GM23338 (cell line): Measurements from ENCODE around the gene DMRTB1. TPM values are rescaled to one million over a fixed set of nuclear protein-coding genes. Genes with fewer than 3 reads are reported as not detected.

Source experiments
- ATAC-seq: fragments of 200-7000 bp; cut with Tn5 transposase; 3 replicates; pipeline ENCODE4 v1.9.1; 2020
- DNase-seq: peaks from one replicate; pipeline ENCODE4 v3.0.0-alpha.2; 2015; ENCODE audit warnings: low spot score
- H2AFZ ChIP-seq: fragments of 200-600 bp; sonication (generic); 2 replicates; pipeline ENCODE4 v1.8.0; 2016; ENCODE audit warnings: antibody characterized with exemption, mild to moderate bottlenecking, moderate library complexity
- H3F3A ChIP-seq: fragments of 200-600 bp; sonication (generic); replicated peaks from 2 replicates; pipeline ENCODE4 v1.8.0; 2017; ENCODE audit warnings: antibody characterized with exemption, mixed run types, low read depth
- H3K27ac ChIP-seq: fragments of 200-600 bp; sonication (generic); 2 replicates; pipeline ENCODE4 v1.6.1; 2016; ENCODE audit warnings: low read depth
- H3K27me3 ChIP-seq: fragments of 200-600 bp; sonication (generic); 2 replicates; pipeline ENCODE4 v1.8.0; 2016; ENCODE audit warnings: mild to moderate bottlenecking, mixed run types, moderate library complexity; ENCODE audit not compliant: insufficient read depth
- H3K36me3 ChIP-seq: fragments of 200-600 bp; sonication (generic); 2 replicates; pipeline ENCODE4 v1.8.0; 2016; ENCODE audit warnings: mild to moderate bottlenecking; ENCODE audit not compliant: insufficient read depth
- H3K4me1 ChIP-seq: fragments of 200-600 bp; sonication (generic); 2 replicates; pipeline ENCODE4 v1.8.0; 2016; ENCODE audit warnings: mild to moderate bottlenecking, moderate library complexity; ENCODE audit not compliant: insufficient read depth
- H3K4me2 ChIP-seq: fragments of 200-600 bp; sonication (generic); 2 replicates; pipeline ENCODE4 v1.7.1; 2017; ENCODE audit warnings: mixed run types
- H3K4me3 ChIP-seq: fragments of 200-600 bp; sonication (generic); 2 replicates; pipeline ENCODE4 v1.6.1; 2016; ENCODE audit warnings: mixed run types
- H3K79me2 ChIP-seq: fragments of 200-600 bp; sonication (generic); replicated peaks from 2 replicates; pipeline ENCODE4 v1.8.0; 2017; ENCODE audit warnings: mild to moderate bottlenecking; ENCODE audit not compliant: insufficient read depth
- H3K9me2 ChIP-seq: fragments of 200-600 bp; sonication (generic); 2 replicates; pipeline ENCODE4 v1.8.0; 2017; ENCODE audit not compliant: insufficient read depth
- H4K20me1 ChIP-seq: fragments of 200-600 bp; sonication (generic); replicated peaks from 2 replicates; pipeline ENCODE4 v1.8.0; 2017; ENCODE audit warnings: mild to moderate bottlenecking; ENCODE audit not compliant: insufficient read depth
- H3K27ac Mint-ChIP-seq: 2 replicates; pipeline ENCODE4 v1.8.0; 2020; ENCODE audit warnings: inconsistent platforms, mild to moderate bottlenecking, moderate library complexity, mixed read lengths
- H3K27me3 Mint-ChIP-seq: 3 replicates; pipeline ENCODE4 v1.8.0; 2022; ENCODE audit warnings: low read depth, mild to moderate bottlenecking, moderate library complexity, mixed read lengths, inconsistent platforms; ENCODE audit not compliant: insufficient read depth, poor library complexity
- H3K36me3 Mint-ChIP-seq: 3 replicates; pipeline ENCODE4 v1.8.0; 2021; ENCODE audit warnings: low read depth, mild to moderate bottlenecking, inconsistent platforms, moderate library complexity, mixed read lengths
- H3K4me1 Mint-ChIP-seq: 3 replicates; pipeline ENCODE4 v1.8.0; 2020; ENCODE audit warnings: mild to moderate bottlenecking, inconsistent platforms, mixed read lengths
- H3K4me3 Mint-ChIP-seq: 3 replicates; pipeline ENCODE4 v1.8.0; 2021; ENCODE audit warnings: moderate library complexity, mild to moderate bottlenecking, inconsistent platforms, mixed read lengths
- H3K9me3 Mint-ChIP-seq: 3 replicates; pipeline ENCODE4 v1.8.0; 2020; ENCODE audit warnings: moderate library complexity, mild to moderate bottlenecking, inconsistent platforms, mixed read lengths
- CREB1 ChIP-seq: fragments of 250-450 bp; sonication (Bioruptor Pico); IDR thresholded peaks from 2 replicates; pipeline ENCODE4 v1.5.0; 2020; ENCODE audit warnings: low read depth, mild to moderate bottlenecking, moderate library complexity
- EZH2 ChIP-seq: fragments of 200-600 bp; sonication (generic); IDR thresholded peaks from one replicate; pipeline ENCODE4 v1.8.0; 2017; ENCODE audit warnings: antibody characterized with exemption, mild to moderate bottlenecking, low read depth; ENCODE audit not compliant: unreplicated experiment
- EZH2phosphoT487 ChIP-seq: fragments of 200-600 bp; sonication (generic); IDR thresholded peaks from one replicate; pipeline ENCODE4 v1.8.1; 2018; ENCODE audit warnings: antibody characterized with exemption; ENCODE audit not compliant: unreplicated experiment
- JUNB ChIP-seq: IDR thresholded peaks from one replicate; pipeline ENCODE4 v1.6.1; 2016; ENCODE audit warnings: antibody characterized with exemption; ENCODE audit not compliant: unreplicated experiment
- NANOG ChIP-seq: IDR thresholded peaks from 2 replicates; pipeline ENCODE4 v1.6.1; 2016; ENCODE audit warnings: antibody characterized with exemption, borderline replicate concordance
- POLR2AphosphoS5 ChIP-seq: IDR thresholded peaks from 2 replicates; pipeline ENCODE4 v1.6.1; 2016; ENCODE audit warnings: antibody characterized with exemption, low read depth
- STAT1 ChIP-seq: IDR thresholded peaks from one replicate; pipeline ENCODE4 v1.6.1; 2016; ENCODE audit warnings: antibody characterized with exemption; ENCODE audit not compliant: unreplicated experiment
- ZNF114 ChIP-seq: fragments of 250-450 bp; sonication (Bioruptor Pico); IDR thresholded peaks from 2 replicates; pipeline ENCODE4 v1.5.0; 2020; ENCODE audit warnings: mild to moderate bottlenecking, moderate library complexity
- ZNF331 ChIP-seq: fragments of 250-450 bp; sonication (Bioruptor Pico); IDR thresholded peaks from 2 replicates; pipeline ENCODE4 v1.5.0; 2020; ENCODE audit warnings: low read depth, mild to moderate bottlenecking, moderate library complexity
- polyA plus RNA-seq: library from polyadenylated mRNA; unstranded; fragments of >200 nt; fragmentation: Nextera tagmentation; extraction: Ambion mirVana; gene quantifications from 2 replicates; pipeline ENCODE4 v1.2.1, GENCODE V29; 2016
- total RNA-seq: library from RNA; depleted of rRNA; stranded (reverse); fragments of >200 nt; shearing (Covaris generic); gene quantifications from 2 replicates; pipeline ENCODE4 v1.2.3, GENCODE V29; 2014
- TF ChIP-seq, protein P1 (sequence below): IDR thresholded peaks from one replicate; pipeline ENCODE4 v1.6.1; 2018; ENCODE audit warnings: antibody characterized with exemption; ENCODE audit not compliant: unreplicated experiment
- TF ChIP-seq, protein P2 (sequence below): IDR thresholded peaks from 2 replicates; pipeline ENCODE4 v1.6.1; 2016; ENCODE audit warnings: antibody characterized with exemption
- TF ChIP-seq, protein P3 (sequence below): fragments of 250-450 bp; sonication (Bioruptor Pico); IDR thresholded peaks from 2 replicates; pipeline ENCODE4 v1.5.0; 2020; ENCODE audit warnings: mild to moderate bottlenecking, moderate library complexity
- TF ChIP-seq, protein P4 (sequence below), 2 experiments: fragments of 200-600 bp in 1 of 2; sonication (generic) in 1 of 2; conservative IDR thresholded peaks; 2 replicates each; pipeline versions ENCODE4 v1.5.1 to v1.6.1; 2016 to 2017; ENCODE audit warnings: antibody characterized with exemption in 2 of 2, low read depth in 2 of 2, mild to moderate bottlenecking in 2 of 2, moderate library complexity in 1 of 2

DMRTB1 gene
- total and polyA plus RNA-seq, 2 experiments from 2014 or later, result 0.27 to 1.2 TPM

DNA sequence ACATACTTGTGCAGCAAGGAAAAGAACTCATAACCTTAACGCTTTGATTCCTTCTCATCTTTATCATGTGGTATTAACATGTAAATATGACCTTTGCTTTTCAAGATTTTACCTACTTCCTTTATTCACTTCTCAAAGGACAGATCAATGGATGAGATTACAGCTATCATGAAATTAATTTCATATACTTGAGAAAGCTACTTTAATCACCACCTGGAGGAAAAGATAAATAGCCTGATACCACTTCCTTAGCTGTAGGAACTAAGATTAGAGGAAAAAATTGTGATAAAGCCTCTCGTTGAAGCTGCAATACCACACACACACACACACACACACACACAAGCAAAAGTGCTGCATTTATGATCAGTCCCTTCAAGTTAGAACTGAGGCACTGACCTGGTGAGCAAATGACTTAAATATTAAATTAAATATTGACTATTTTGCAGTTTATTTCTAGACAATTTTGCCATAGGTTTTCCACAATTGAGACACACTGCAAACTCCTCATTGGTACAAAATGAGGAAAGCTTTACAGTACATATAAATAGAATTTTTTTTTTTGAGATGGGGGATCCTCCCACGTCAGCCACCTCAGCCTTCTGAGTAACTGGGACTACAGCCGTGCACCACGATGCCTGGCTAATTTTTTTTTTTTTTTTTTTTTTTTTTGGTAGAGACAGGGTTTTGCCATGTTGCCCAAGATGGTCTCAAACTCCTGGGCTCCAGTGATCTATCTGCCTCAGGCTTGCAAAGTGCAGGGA lies 27.2 kb upstream of the DMRTB1 start:
- H3K27ac Mint-ChIP-seq, result peak overlapping the region; percentile 99
- H3K4me3 ChIP-seq, result no peak overlapping the region
- TF ChIP-seq, protein P1, sequence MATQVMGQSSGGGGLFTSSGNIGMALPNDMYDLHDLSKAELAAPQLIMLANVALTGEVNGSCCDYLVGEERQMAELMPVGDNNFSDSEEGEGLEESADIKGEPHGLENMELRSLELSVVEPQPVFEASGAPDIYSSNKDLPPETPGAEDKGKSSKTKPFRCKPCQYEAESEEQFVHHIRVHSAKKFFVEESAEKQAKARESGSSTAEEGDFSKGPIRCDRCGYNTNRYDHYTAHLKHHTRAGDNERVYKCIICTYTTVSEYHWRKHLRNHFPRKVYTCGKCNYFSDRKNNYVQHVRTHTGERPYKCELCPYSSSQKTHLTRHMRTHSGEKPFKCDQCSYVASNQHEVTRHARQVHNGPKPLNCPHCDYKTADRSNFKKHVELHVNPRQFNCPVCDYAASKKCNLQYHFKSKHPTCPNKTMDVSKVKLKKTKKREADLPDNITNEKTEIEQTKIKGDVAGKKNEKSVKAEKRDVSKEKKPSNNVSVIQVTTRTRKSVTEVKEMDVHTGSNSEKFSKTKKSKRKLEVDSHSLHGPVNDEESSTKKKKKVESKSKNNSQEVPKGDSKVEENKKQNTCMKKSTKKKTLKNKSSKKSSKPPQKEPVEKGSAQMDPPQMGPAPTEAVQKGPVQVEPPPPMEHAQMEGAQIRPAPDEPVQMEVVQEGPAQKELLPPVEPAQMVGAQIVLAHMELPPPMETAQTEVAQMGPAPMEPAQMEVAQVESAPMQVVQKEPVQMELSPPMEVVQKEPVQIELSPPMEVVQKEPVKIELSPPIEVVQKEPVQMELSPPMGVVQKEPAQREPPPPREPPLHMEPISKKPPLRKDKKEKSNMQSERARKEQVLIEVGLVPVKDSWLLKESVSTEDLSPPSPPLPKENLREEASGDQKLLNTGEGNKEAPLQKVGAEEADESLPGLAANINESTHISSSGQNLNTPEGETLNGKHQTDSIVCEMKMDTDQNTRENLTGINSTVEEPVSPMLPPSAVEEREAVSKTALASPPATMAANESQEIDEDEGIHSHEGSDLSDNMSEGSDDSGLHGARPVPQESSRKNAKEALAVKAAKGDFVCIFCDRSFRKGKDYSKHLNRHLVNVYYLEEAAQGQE, result no peak
- TF ChIP-seq JUNB, result no peak
- TF ChIP-seq CREB1 (CRISPR knock-in tag), result no peak
- TF ChIP-seq, protein P2, sequence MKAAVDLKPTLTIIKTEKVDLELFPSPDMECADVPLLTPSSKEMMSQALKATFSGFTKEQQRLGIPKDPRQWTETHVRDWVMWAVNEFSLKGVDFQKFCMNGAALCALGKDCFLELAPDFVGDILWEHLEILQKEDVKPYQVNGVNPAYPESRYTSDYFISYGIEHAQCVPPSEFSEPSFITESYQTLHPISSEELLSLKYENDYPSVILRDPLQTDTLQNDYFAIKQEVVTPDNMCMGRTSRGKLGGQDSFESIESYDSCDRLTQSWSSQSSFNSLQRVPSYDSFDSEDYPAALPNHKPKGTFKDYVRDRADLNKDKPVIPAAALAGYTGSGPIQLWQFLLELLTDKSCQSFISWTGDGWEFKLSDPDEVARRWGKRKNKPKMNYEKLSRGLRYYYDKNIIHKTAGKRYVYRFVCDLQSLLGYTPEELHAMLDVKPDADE, result no peak
- TF ChIP-seq ZNF331 (CRISPR knock-in tag), result no peak
- TF ChIP-seq EZH2phosphoT487, result no peak
- TF ChIP-seq, protein P3, sequence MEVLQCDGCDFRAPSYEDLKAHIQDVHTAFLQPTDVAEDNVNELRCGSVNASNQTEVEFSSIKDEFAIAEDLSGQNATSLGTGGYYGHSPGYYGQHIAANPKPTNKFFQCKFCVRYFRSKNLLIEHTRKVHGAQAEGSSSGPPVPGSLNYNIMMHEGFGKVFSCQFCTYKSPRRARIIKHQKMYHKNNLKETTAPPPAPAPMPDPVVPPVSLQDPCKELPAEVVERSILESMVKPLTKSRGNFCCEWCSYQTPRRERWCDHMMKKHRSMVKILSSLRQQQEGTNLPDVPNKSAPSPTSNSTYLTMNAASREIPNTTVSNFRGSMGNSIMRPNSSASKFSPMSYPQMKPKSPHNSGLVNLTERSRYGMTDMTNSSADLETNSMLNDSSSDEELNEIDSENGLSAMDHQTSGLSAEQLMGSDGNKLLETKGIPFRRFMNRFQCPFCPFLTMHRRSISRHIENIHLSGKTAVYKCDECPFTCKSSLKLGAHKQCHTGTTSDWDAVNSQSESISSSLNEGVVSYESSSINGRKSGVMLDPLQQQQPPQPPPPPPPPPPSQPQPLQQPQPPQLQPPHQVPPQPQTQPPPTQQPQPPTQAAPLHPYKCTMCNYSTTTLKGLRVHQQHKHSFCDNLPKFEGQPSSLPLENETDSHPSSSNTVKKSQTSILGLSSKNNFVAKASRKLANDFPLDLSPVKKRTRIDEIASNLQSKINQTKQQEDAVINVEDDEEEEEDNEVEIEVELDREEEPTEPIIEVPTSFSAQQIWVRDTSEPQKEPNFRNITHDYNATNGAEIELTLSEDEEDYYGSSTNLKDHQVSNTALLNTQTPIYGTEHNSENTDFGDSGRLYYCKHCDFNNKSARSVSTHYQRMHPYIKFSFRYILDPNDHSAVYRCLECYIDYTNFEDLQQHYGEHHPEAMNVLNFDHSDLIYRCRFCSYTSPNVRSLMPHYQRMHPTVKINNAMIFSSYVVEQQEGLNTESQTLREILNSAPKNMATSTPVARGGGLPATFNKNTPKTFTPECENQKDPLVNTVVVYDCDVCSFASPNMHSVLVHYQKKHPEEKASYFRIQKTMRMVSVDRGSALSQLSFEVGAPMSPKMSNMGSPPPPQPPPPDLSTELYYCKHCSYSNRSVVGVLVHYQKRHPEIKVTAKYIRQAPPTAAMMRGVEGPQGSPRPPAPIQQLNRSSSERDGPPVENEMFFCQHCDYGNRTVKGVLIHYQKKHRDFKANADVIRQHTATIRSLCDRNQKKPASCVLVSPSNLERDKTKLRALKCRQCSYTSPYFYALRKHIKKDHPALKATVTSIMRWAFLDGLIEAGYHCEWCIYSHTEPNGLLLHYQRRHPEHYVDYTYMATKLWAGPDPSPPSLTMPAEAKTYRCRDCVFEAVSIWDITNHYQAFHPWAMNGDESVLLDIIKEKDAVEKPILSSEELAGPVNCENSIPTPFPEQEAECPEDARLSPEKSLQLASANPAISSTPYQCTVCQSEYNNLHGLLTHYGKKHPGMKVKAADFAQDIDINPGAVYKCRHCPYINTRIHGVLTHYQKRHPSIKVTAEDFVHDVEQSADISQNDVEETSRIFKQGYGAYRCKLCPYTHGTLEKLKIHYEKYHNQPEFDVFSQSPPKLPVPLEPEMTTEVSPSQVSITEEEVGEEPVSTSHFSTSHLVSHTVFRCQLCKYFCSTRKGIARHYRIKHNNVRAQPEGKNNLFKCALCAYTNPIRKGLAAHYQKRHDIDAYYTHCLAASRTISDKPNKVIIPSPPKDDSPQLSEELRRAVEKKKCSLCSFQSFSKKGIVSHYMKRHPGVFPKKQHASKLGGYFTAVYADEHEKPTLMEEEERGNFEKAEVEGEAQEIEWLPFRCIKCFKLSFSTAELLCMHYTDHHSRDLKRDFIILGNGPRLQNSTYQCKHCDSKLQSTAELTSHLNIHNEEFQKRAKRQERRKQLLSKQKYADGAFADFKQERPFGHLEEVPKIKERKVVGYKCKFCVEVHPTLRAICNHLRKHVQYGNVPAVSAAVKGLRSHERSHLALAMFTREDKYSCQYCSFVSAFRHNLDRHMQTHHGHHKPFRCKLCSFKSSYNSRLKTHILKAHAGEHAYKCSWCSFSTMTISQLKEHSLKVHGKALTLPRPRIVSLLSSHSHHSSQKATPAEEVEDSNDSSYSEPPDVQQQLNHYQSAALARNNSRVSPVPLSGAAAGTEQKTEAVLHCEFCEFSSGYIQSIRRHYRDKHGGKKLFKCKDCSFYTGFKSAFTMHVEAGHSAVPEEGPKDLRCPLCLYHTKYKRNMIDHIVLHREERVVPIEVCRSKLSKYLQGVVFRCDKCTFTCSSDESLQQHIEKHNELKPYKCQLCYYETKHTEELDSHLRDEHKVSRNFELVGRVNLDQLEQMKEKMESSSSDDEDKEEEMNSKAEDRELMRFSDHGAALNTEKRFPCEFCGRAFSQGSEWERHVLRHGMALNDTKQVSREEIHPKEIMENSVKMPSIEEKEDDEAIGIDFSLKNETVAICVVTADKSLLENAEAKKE (CRISPR knock-in tag), result no peak
- TF ChIP-seq, protein P4, sequence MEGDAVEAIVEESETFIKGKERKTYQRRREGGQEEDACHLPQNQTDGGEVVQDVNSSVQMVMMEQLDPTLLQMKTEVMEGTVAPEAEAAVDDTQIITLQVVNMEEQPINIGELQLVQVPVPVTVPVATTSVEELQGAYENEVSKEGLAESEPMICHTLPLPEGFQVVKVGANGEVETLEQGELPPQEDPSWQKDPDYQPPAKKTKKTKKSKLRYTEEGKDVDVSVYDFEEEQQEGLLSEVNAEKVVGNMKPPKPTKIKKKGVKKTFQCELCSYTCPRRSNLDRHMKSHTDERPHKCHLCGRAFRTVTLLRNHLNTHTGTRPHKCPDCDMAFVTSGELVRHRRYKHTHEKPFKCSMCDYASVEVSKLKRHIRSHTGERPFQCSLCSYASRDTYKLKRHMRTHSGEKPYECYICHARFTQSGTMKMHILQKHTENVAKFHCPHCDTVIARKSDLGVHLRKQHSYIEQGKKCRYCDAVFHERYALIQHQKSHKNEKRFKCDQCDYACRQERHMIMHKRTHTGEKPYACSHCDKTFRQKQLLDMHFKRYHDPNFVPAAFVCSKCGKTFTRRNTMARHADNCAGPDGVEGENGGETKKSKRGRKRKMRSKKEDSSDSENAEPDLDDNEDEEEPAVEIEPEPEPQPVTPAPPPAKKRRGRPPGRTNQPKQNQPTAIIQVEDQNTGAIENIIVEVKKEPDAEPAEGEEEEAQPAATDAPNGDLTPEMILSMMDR (conservative IDR thresholded peaks at IDR 0.05; ENCODE audit: low read depth in 2 of 2), result no peak
- no peak for TF ChIP-seq NANOG
- TF ChIP-seq POLR2AphosphoS5, result no peak
- TF ChIP-seq STAT1, result no peak
- no peak for TF ChIP-seq EZH2
- no peak for TF ChIP-seq ZNF114
- H3K4me1 Mint-ChIP-seq, result peaks cover 89% of the 10 kb centered on the region
- H3F3A ChIP-seq, result peaks cover 8% of the 10 kb centered on the region; the same call in 1 of the 2 replicates
- peaks cover 38% of the 10 kb centered on the region for H3K4me1 ChIP-seq
- no peak overlapping the region for H2AFZ ChIP-seq
- peaks cover 18% of the 10 kb centered on the region for H3K9me3 Mint-ChIP-seq
- ATAC-seq (no peak), DNase-seq (no peak)
- H3K27me3 Mint-ChIP-seq, result peaks cover 19% of the 10 kb centered on the region
- no peaks in the 10 kb centered on the region for H4K20me1 ChIP-seq
- H3K36me3 Mint-ChIP-seq, result peaks cover 18% of the 10 kb centered on the region
- H3K27me3 ChIP-seq, result no peaks in the 10 kb centered on the region
- no peaks in the 10 kb centered on the region for H3K36me3 ChIP-seq
- H3K4me2 ChIP-seq, result 0 out of 2 replicates have a peak overlapping the region, but pooled peaks have one; percentile 15
- no peaks in the 10 kb centered on the region for H3K9me2 ChIP-seq
- no peak overlapping the region; the same call in 2 of the 3 replicates for H3K4me3 Mint-ChIP-seq
- peak overlapping the region; percentile 92 for H3K27ac ChIP-seq
- H3K79me2 ChIP-seq, result no peaks in the 10 kb centered on the region
